HG03103 (cell line): ENCODE data around the gene SLC6A9.

ENCODE experiments used
- ATAC-seq: cut with Tn5 transposase; IDR thresholded peaks from one replicate; pipeline ENCODE4 v1.9.1; 2021; ENCODE audit warnings: low read depth; ENCODE audit not compliant: unreplicated experiment

The SLC6A9 gene

DNA sequence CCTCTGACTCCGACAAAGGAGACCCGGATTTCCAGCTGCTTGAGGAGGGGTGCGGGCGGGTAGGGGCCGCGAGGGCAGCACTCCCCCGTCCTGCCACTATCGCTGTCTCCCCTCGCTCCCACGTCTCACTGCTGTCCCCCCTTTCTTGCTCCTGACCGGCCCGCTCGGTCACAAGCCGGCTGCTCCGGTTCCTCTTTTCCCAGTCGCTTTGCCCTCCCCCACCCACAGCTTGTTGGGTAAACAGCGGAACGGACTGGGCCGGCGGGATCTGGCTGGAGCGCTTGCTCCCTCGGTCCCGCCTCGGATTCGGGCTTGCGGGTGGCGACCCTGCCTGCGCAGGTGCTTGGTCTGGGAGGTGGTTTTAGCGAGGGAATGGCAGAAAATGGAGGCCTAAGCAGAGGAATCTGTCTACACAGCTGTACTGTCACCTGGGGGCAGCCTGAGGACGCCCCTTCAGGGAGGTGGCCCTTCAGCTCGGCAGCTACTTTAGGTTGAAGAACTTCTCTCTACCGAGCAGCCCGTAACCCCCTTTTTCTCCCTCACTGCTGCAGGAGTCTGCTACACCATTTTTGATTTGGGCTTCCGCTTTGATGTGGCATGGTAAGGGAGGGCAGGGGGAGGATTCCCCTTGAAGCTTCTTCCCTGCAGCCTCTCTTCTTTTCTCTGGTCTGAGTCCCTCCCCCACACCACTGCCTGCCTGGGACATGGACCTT is 55.9 kb downstream of the SLC6A9 start:
- no peak for ATAC-seq

GRCh38 chr1:43974443-43975248 is 56.6 kb downstream of the SLC6A9 start, which contains the start of gene ATP6V0B:
TSS of gene ATP6V0B (plus strand) at chr1:43974960. CDS start at chr1:43975041, 81 bp downstream.
- peak; percentile 61 for ATAC-seq

- ATAC-seq: no peak
Measured at GRCh38 chr1:43973981-43974442, 57.2 kb downstream of the SLC6A9 start.

DNA sequence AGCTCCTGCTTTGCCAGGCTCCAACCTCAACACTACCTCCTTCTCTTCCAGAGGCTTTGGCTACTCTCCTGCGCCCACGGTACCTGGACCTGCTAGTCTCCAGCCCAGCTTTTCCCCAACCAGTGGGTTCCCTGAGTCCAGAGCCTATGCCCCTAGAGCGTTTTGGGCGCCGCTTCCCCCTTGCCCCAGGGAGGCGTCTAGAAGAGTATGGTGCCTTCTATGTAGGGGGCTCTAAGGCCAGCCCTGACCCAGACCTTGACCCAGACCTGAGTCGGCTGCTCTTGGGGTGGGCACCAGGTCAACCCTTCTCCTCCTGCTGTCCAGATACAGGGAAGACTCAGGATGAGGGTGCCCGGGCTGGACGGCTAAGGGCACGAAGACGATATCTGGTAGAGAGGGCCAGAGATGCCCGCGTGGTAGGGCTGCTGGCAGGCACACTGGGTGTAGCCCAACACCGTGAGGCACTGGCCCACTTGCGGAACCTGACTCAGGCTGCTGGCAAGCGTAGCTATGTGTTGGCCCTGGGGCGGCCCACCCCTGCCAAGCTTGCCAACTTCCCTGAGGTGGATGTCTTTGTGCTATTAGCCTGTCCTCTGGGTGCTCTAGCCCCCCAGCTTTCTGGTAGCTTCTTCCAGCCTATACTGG is 59.8 kb downstream of the SLC6A9 start:
- ATAC-seq: no peak

- ATAC-seq: no peak
Measured at GRCh38 chr1:43970911-43971310, 60.4 kb downstream of the SLC6A9 start.

GRCh38 chr1:43970502-43970901 is 60.8 kb downstream of the SLC6A9 start:
- no peak for ATAC-seq

DNA sequence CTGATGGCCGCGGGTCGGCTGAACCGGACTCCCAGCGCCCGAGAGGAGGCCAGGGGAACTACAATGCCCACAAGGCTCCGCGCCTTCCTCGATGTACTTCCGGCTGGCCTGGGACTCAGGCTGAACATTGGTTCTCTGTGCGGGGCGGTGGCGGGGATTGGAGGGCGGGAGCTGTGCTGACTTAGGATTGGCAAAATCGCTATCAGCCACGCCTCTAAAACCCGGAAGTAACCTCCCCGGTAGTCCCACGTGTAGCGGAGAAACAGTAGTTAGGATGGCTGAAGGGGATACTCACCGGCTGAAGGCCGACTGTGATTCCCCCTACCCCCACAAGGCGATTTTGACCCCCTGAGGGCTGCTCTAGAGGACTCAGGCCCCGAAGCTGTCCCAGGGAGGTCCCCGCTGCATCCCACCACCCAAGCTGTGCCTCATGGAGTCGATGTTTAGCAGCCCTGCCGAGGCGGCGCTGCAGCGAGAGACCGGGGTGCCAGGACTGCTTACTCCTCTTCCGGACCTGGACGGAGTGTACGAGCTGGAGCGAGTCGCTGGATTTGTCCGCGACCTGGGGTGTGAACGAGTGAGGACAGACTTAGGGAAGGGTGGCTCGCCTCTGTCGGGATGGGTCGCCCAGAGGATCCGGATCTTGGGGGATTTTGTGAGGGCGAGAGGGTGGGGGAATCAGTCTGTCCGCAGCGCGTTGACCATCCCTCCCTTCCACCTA is 61.4 kb downstream of the SLC6A9 start, which contains the start of gene DPH2:
Gene DPH2, plus strand, starts transcription at position 265 of the 721 bp plus-strand sequence. Its CDS starts 166 bp downstream, at position 431.
- peak; percentile 82 for ATAC-seq

GRCh38 chr1:43969416-43969745 is 61.9 kb downstream of the SLC6A9 start:
- no peak for ATAC-seq

- ATAC-seq: no peak
Measured at GRCh38 chr1:43968348-43968948, 62.8 kb downstream of the SLC6A9 start.

- ATAC-seq: no peak
Measured at GRCh38 chr1:43965316-43965715, 65.9 kb downstream of the SLC6A9 start.

- no peak for ATAC-seq
Measured at GRCh38 chr1:43963890-43964289, 67.4 kb downstream of the SLC6A9 start.

GRCh38 chr1:43963006-43963405 is 68.3 kb downstream of the SLC6A9 start:
- ATAC-seq: no peak

DNA sequence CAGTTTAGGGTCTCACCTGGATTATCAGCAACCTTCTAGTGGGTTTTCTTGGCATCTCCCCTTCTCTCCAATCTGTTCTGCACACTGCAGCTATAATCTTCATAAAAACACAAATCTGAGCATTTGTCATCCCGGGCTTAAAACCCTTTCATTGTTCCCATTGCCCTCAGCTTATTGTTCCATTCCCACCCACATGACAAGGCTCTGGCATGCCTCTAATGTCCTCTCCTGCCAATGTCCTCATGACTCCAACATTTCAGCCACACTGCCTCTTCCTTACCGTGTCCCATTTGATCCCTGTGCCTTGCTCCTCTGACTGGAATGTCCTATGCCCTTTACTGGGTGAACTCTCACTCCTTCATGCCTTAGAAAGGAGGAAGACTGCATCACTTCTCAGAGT is 68.9 kb downstream of the SLC6A9 start:
- no peak for ATAC-seq

DNA sequence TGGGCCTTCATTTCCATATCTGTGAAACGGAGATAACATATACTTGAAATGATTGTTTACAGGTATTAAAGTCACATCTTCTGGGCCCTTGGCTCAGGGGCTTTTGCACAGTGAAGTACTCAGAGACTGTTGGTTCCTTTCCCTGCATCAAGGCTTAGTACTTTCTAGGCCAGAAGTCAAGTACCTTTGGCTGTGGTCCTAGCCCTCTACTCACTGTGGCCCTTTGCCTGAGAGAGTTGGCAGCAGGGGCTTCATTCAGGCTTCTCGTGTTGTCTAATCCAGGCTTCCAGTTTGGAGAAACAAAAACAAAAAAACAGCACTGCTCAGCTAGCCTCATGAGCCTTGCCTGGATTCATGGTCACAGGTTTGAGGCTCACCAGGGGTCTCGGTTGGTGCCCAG is 69.6 kb downstream of the SLC6A9 start:
- ATAC-seq: no peak

- ATAC-seq: no peak
Measured at GRCh38 chr1:43960798-43961197, 70.5 kb downstream of the SLC6A9 start.

DNA sequence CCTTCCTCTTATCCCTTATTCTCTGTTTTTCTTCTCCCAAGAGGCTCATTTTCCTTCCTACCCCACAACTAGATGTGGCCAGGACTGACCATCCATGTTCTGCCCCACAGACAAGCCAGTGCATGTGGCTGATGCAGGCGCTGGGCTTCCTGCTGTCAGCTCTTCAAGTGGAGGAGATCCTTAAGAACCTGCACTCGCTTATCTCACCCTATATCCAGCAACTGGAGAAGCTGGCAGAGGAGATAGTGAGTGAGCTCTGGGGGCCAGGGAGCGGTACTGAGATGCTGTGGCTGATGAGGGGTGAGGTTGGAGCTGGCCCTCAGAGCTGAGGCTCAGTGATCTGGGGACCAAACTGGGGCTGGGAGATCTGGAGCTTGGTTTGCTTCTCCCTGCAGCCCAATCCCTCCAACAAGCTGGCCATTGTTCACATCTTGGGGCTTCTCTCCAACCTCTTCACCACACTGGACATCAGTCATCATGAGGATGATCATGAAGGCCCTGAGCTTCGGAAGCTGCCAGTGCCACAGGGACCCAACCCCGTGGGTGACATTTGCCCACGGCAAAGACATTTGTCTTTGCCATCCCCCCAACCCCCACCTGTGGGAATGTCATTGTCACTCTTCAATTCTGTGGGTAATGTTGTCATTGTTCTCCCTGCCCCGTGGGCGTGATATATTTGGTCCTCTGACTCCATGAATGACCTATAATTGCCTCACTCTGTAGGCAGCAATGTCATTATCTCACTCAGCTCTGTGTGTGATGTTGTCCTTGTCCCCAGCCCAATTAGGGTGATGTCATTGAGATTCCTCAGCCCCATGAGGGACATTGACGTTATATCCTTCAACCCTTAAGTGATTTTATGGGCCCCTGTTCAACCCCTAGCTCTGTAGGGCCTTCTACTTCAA is 72.7 kb downstream of the SLC6A9 start:
- no peak for ATAC-seq

DNA sequence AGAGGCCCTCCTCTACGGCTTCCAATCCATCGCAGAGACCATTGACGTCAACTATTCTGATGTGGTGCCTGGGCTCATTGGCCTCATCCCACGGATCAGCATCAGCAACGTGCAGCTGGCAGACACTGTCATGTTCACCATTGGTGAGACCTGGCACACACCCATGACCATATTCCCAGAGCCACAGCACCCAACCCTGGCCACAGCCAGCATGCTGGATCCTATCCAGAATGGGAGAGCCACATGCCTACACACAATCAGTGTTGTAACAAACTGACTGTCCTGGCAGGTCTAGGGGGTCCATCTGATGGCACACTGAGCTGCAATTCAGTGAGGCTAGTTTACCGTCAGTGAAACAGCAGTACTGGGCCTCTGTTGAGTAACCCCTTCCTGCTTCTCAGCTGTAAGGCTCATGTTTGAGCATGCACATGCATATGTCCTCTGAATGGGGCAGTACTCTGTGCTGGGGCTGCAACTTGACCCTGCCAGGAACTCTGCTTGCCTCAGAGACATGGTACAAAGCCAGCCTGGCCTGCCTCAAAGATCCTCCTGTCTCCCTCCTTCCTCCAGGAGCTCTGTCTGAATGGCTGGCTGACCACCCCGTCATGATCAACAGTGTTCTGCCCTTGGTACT is 73.7 kb downstream of the SLC6A9 start:
- ATAC-seq: no peak

DNA sequence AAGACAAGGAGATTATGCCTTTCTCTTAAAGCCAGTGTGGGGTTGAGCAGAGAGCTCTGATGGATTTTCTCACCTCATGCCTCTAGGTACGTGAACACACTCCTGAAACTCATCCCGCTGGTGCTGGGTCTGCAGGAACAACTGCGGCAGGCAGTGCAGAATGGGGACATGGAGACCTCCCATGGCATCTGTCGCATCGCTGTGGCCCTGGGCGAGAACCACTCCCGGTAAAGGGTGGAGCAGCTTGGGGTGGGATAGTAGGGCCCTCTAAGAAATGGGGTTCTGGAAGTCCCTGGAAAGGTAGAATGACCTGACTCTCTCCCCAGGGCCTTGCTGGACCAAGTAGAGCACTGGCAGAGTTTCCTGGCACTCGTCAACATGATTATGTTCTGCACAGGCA is 75.0 kb downstream of the SLC6A9 start:
- no peak for ATAC-seq

GRCh38 chr1:43954036-43954435 is 77.2 kb downstream of the SLC6A9 start:
- no peak for ATAC-seq
